Measurements from ENCODE around the gene SLC22A23. TPM values are rescaled to one million over a fixed set of nuclear protein-coding genes. Genes with fewer than 3 reads are reported as not detected.

The SLC22A23 gene
- total and polyA plus RNA-seq, 2 of the 4 experiments (the other 2 are of a cell fraction): 0.72 to 1.6 TPM

- H2AK9ac ChIP-seq (replicated peaks; ENCODE audit: low read depth, low read length, poor library complexity): no peak overlapping the region
- no peak overlapping the region for H3K4me2 ChIP-seq (ENCODE audit: low read depth, low read length)
- POLR2A ChIA-PET (ENCODE audit: unreplicated experiment): interaction anchor here (0.6 kb wide), 1 partner anchor 63 kb away, joined by 3 read pairs; no protein-coding TSS in a partner anchor
- no peak overlapping the region for H2BK5ac ChIP-seq (ENCODE audit: low read depth, low read length, poor library complexity, severe bottlenecking)
- H3K4me3 ChIP-seq (ENCODE audit: insufficient read depth, low read depth, low read length): no peak overlapping the region
- no peak overlapping the region for H2BK15ac ChIP-seq (ENCODE audit: low read depth, low read length)
- no peak overlapping the region for H3K9ac ChIP-seq (ENCODE audit: low read depth, low read length)
- no peak overlapping the region for H2BK20ac ChIP-seq (ENCODE audit: low read depth, low read length)
- ATAC-seq (ENCODE audit: low read depth): no peak
- no peaks in the 10 kb centered on the region for H3K36me3 ChIP-seq (ENCODE audit: control insufficient read depth, insufficient read depth, low read length)
- no peaks in the 10 kb centered on the region for H3K4me1 ChIP-seq (ENCODE audit: control insufficient read depth, insufficient read depth, low read length)
- TF ChIP-seq MXI1 (IDR thresholded peaks at IDR 0.05; ENCODE audit: borderline replicate concordance, low read depth, low read length) (no peak), MAZ (IDR thresholded peaks at IDR 0.05; ENCODE audit: borderline replicate concordance, low read depth, low read length) (no peak)
- CTCF ChIA-PET: no interaction called here
- H3K23ac ChIP-seq (ENCODE audit: low read depth, low read length): no peak overlapping the region
- H3K56ac ChIP-seq (ENCODE audit: extremely low read depth, insufficient read depth, low read length): no peak overlapping the region
- in situ Hi-C loops (cut with MboI; ENCODE audit: low sequenced_read_pairs): no loop called here
- H4K91ac ChIP-seq (ENCODE audit: insufficient read depth, low read depth, low read length): no peak overlapping the region
- H2AK5ac ChIP-seq (ENCODE audit: low read depth, low read length): no peak overlapping the region
- intact Hi-C loops (cut with micrococcal nuclease): no loop called here
- no peak overlapping the region for H2AFZ ChIP-seq (replicated peaks; ENCODE audit: low read length, poor library complexity)
- BruUV-seq (replicated peaks): no TSS peak
- no peak for DNase-seq
- no peak overlapping the region for H3K27ac ChIP-seq (ENCODE audit: insufficient read depth, low read length)
- H4K5ac ChIP-seq (ENCODE audit: low read depth, low read length): no peak overlapping the region
- WGBS, 2 experiments (ENCODE audit: extremely low coverage in 2 of 2, insufficient read length in 1 of 2): 93% methylated on average over 2 of the region's 8 CpGs; no CpG with 5 or more reads in 1 of the 2 experiments
- no peak overlapping the region for H2BK120ac ChIP-seq (ENCODE audit: low read depth, low read length)
- H3K18ac ChIP-seq (ENCODE audit: low read depth, low read length): no peak overlapping the region
- H3K9me3 ChIP-seq (ENCODE audit: control insufficient read depth, insufficient read depth, low read length): no peaks in the 10 kb centered on the region; the same call in 1 of the 2 replicates
- no peak overlapping the region for H4K8ac ChIP-seq (ENCODE audit: low read depth in 2 of 2, low read length in 2 of 2)
- peaks cover 2% of the 10 kb centered on the region; the same call in 1 of the 2 replicates for H3K9me1 ChIP-seq (ENCODE audit: insufficient read depth, low read length)
- H3K4ac ChIP-seq (ENCODE audit: low read depth, low read length): no peak overlapping the region
- H3K14ac ChIP-seq (replicated peaks; ENCODE audit: low read depth, low read length): no peak overlapping the region
- no peaks in the 10 kb centered on the region for H3K79me1 ChIP-seq (ENCODE audit: low read depth in 1 of 2, low read length in 2 of 2)
- dilution Hi-C loops (cut with HindIII; ENCODE audit: low sequenced_read_pairs, unreplicated experiment): no loop called here
- no peaks in the 10 kb centered on the region for H4K20me1 ChIP-seq (ENCODE audit: insufficient read depth, low read length)
- peaks cover 56% of the 10 kb centered on the region for H3K27me3 ChIP-seq (ENCODE audit: control insufficient read depth, insufficient read depth, low read length)
These were observed 140.0 kb downstream of the SLC22A23 start for GRCh38 chr6:3316818-3317217.
